Breast epithelium (tissue), 3 donors: ENCODE results near the gene ETFA.
"Not testable (repeated sequence)": the region's sequence is repeated elsewhere in the genome, so short reads cannot be mapped to it uniquely, and the experiment has no call there.

ENCODE experiments used
- CTCF ChIP-seq, 3 donors: fragments of 450-650 bp; IDR thresholded peaks; one replicate each; pipeline ENCODE4 v1.5.1; 2016 to 2017; ENCODE audit warnings: antibody characterized with exemption in 3 of 3, mild to moderate bottlenecking in 3 of 3, moderate library complexity in 3 of 3
- POLR2A ChIP-seq: fragments of 450-650 bp; IDR thresholded peaks from one replicate; pipeline ENCODE4 v1.6.1; 2016; ENCODE audit warnings: antibody characterized with exemption, mild to moderate bottlenecking, moderate library complexity
- POLR2AphosphoS5 ChIP-seq, 3 donors: sonication (generic); formaldehyde crosslinking; IDR thresholded peaks; one replicate each; pipeline ENCODE4 v1.6.1; 2017; ENCODE audit warnings: antibody characterized with exemption in 3 of 3

GRCh38 chr15:76265769-76266168 is 45.5 kb downstream of the ETFA start:
- TF ChIP-seq POLR2A; CTCF (IDR thresholded peaks at IDR 0.05); POLR2AphosphoS5 (IDR thresholded peaks at IDR 0.05): not testable (repeated sequence)
